Measurements from ENCODE around the gene APOO. TPM values are rescaled to one million over a fixed set of nuclear protein-coding genes. Genes with fewer than 3 reads are reported as not detected.
A peak's percentile ranks its signal among the peaks of the same experiment; 100 is the strongest.

APOO gene
- total RNA-seq, 1 experiment from 2014 or later = 95.3 TPM

GRCh38 chrX:23907111-23907497, 634 bp downstream of the APOO start:
- no peak overlapping the region for H2AFZ ChIP-seq (ENCODE audit: low read length)
- no peaks in the 10 kb centered on the region for H3K9me3 Mint-ChIP-seq
- H3T11ph ChIP-seq (ENCODE audit: low read length) = no peak overlapping the region
- H2BK5ac ChIP-seq (ENCODE audit: insufficient read length, low read length) = no peak overlapping the region
- no peak overlapping the region for H2BK20ac ChIP-seq (ENCODE audit: low read depth, low read length, poor library complexity, severe bottlenecking)
- H3K4ac ChIP-seq (ENCODE audit: low read depth, low read length) = no peak overlapping the region
- H2BK15ac ChIP-seq (ENCODE audit: low read depth, low read length) = no peak overlapping the region
- no peak overlapping the region for H2AK5ac ChIP-seq (ENCODE audit: insufficient read length, low read length)
- peak overlapping the region; percentile 87 to 94 for H3K4me3 Mint-ChIP-seq
- peak overlapping the region; percentile 10 for H3K27ac ChIP-seq (ENCODE audit: insufficient read length, low read depth, low read length)
- no peak for DNase-seq
- H4K5ac ChIP-seq (ENCODE audit: insufficient read length, low read depth, low read length) = no peak overlapping the region
- H3K23ac ChIP-seq (ENCODE audit: insufficient read length, low read depth, low read length) = no peak overlapping the region
- H4K8ac ChIP-seq (replicated peaks; ENCODE audit: insufficient read length, low read depth, low read length) = no peak overlapping the region
- H3K27me3 ChIP-seq (ENCODE audit: insufficient read depth, low read length) = no peaks in the 10 kb centered on the region
- peak overlapping the region; percentile 21; the same call in 1 of the 2 replicates for H3K14ac ChIP-seq (ENCODE audit: insufficient read depth, low read length)
- H4K20me1 ChIP-seq (ENCODE audit: control insufficient read depth, insufficient read depth, insufficient read length) = no peaks in the 10 kb centered on the region
- peaks cover 2% of the 10 kb centered on the region; the same call in 1 of the 2 replicates for H3K79me2 ChIP-seq (ENCODE audit: insufficient read depth, low read length)
- no peak for TF ChIP-seq CTCF (conservative IDR thresholded peaks at IDR 0.05)
- no peak overlapping the region for H2BK120ac ChIP-seq (ENCODE audit: low read depth, low read length, poor library complexity, severe bottlenecking)
- H3K4me1 ChIP-seq (ENCODE audit: insufficient read depth, low read length) = peaks cover 3% of the 10 kb centered on the region; the same call in 1 of the 2 replicates
- no peak overlapping the region for H2BK12ac ChIP-seq (ENCODE audit: insufficient read length, low read depth, low read length)
- no peaks in the 10 kb centered on the region for H3K9me3 ChIP-seq (ENCODE audit: control insufficient read depth, low read depth, low read length)
- H3K56ac ChIP-seq (ENCODE audit: insufficient read length, low read depth, low read length) = no peak overlapping the region
- H3K23me2 ChIP-seq (ENCODE audit: insufficient read length, low read depth, low read length, poor library complexity, severe bottlenecking) = no peaks in the 10 kb centered on the region
- H3K4me1 Mint-ChIP-seq = peaks cover 20 to 24% of the 10 kb centered on the region in 2 experiments
- H3K18ac ChIP-seq (ENCODE audit: insufficient read length, low read depth, low read length) = peak overlapping the region; percentile 8
- H3K4me2 ChIP-seq (ENCODE audit: insufficient read depth, insufficient read length, low read length) = peak overlapping the region; percentile 66
- no peaks in the 10 kb centered on the region for H3K79me1 ChIP-seq (ENCODE audit: insufficient read depth, low read depth, low read length, poor library complexity, severe bottlenecking)
- peaks cover 4 to 9% (median 4%) of the 10 kb centered on the region in 3 experiments; a peak in 6 of 7 replicates for H3K36me3 Mint-ChIP-seq (ENCODE audit: insufficient read depth in 1 of 3, low read depth in 3 of 3)
- H3K9ac ChIP-seq (ENCODE audit: extremely low read depth, insufficient read length, low read length) = peak overlapping the region; percentile 66
- peak overlapping the region; percentile 95 to 97 (median 97); a peak in 6 of 7 replicates for H3K27ac Mint-ChIP-seq
- WGBS (ENCODE audit: extremely low coverage, insufficient read length, low lambda C conversion rate) = no CpG with 5 or more reads among the region's 12 CpGs
- no peak overlapping the region for H4K91ac ChIP-seq (ENCODE audit: insufficient read length, low read depth, low read length)
- no peaks in the 10 kb centered on the region; the same call in 1 of the 2 replicates for H3K27me3 Mint-ChIP-seq (ENCODE audit: low read depth)

Measured in H9 (cell line).